ENCODE measurements around the gene BMP8B.

DNA sequence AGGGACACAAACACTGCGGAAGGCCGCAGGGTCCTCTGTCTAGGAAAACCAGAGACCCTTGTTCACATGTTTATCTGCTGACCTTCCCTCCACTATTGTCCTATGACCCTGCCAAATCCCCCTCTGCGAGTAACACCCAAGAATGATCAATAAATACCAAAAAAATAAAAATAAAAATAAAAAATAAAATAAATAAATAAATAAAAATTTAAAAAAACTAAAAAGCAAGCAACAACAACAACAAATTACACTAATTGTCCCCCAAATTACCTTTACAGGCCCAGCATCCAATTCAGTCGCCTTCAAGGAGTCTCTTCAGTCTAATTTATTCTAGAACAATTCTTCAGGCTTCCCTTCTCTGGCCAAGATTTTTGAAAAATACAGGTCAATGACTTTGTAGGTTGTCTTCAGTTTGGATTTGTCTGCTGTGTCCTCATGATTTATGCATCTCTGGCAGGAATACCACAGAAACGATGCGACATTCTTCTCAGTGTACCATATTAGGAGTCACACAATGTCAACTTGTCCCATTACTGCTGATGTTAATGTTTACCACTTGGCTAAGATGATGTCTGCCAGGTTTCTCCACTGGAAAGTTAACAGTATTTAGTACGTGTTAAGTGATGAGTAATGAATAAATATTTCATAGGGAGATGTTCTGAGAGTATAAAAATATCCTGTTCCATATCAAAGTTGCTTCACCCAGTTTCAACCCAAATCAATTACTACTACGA lies 20.3 kb upstream of the BMP8B start:
- TF ChIP-seq, protein P1, sequence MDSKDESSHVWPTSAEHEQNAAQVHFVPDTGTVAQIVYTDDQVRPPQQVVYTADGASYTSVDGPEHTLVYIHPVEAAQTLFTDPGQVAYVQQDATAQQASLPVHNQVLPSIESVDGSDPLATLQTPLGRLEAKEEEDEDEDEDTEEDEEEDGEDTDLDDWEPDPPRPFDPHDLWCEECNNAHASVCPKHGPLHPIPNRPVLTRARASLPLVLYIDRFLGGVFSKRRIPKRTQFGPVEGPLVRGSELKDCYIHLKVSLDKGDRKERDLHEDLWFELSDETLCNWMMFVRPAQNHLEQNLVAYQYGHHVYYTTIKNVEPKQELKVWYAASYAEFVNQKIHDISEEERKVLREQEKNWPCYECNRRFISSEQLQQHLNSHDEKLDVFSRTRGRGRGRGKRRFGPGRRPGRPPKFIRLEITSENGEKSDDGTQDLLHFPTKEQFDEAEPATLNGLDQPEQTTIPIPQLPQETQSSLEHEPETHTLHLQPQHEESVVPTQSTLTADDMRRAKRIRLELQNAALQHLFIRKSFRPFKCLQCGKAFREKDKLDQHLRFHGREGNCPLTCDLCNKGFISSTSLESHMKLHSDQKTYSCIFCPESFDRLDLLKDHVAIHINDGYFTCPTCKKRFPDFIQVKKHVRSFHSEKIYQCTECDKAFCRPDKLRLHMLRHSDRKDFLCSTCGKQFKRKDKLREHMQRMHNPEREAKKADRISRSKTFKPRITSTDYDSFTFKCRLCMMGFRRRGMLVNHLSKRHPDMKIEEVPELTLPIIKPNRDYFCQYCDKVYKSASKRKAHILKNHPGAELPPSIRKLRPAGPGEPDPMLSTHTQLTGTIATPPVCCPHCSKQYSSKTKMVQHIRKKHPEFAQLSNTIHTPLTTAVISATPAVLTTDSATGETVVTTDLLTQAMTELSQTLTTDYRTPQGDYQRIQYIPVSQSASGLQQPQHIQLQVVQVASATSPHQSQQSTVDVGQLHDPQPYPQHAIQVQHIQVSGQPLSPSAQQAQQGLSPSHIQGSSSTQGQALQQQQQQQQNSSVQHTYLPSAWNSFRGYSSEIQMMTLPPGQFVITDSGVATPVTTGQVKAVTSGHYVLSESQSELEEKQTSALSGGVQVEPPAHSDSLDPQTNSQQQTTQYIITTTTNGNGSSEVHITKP (tag by site-specific recombination; IDR thresholded peaks at IDR 0.05): no peak
- TF ChIP-seq, protein P2, sequence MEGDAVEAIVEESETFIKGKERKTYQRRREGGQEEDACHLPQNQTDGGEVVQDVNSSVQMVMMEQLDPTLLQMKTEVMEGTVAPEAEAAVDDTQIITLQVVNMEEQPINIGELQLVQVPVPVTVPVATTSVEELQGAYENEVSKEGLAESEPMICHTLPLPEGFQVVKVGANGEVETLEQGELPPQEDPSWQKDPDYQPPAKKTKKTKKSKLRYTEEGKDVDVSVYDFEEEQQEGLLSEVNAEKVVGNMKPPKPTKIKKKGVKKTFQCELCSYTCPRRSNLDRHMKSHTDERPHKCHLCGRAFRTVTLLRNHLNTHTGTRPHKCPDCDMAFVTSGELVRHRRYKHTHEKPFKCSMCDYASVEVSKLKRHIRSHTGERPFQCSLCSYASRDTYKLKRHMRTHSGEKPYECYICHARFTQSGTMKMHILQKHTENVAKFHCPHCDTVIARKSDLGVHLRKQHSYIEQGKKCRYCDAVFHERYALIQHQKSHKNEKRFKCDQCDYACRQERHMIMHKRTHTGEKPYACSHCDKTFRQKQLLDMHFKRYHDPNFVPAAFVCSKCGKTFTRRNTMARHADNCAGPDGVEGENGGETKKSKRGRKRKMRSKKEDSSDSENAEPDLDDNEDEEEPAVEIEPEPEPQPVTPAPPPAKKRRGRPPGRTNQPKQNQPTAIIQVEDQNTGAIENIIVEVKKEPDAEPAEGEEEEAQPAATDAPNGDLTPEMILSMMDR (tag by site-specific recombination; IDR thresholded peaks at IDR 0.05): no peak
- TF ChIP-seq, protein P3, sequence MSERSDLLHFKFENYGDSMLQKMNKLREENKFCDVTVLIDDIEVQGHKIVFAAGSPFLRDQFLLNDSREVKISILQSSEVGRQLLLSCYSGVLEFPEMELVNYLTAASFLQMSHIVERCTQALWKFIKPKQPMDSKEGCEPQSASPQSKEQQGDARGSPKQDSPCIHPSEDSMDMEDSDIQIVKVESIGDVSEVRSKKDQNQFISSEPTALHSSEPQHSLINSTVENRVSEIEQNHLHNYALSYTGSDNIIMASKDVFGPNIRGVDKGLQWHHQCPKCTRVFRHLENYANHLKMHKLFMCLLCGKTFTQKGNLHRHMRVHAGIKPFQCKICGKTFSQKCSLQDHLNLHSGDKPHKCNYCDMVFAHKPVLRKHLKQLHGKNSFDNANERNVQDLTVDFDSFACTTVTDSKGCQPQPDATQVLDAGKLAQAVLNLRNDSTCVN (tag by site-specific recombination; optimal IDR thresholded peaks at IDR 0.05): no peak
- TF ChIP-seq, protein P4, sequence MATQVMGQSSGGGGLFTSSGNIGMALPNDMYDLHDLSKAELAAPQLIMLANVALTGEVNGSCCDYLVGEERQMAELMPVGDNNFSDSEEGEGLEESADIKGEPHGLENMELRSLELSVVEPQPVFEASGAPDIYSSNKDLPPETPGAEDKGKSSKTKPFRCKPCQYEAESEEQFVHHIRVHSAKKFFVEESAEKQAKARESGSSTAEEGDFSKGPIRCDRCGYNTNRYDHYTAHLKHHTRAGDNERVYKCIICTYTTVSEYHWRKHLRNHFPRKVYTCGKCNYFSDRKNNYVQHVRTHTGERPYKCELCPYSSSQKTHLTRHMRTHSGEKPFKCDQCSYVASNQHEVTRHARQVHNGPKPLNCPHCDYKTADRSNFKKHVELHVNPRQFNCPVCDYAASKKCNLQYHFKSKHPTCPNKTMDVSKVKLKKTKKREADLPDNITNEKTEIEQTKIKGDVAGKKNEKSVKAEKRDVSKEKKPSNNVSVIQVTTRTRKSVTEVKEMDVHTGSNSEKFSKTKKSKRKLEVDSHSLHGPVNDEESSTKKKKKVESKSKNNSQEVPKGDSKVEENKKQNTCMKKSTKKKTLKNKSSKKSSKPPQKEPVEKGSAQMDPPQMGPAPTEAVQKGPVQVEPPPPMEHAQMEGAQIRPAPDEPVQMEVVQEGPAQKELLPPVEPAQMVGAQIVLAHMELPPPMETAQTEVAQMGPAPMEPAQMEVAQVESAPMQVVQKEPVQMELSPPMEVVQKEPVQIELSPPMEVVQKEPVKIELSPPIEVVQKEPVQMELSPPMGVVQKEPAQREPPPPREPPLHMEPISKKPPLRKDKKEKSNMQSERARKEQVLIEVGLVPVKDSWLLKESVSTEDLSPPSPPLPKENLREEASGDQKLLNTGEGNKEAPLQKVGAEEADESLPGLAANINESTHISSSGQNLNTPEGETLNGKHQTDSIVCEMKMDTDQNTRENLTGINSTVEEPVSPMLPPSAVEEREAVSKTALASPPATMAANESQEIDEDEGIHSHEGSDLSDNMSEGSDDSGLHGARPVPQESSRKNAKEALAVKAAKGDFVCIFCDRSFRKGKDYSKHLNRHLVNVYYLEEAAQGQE (tag by site-specific recombination; IDR thresholded peaks at IDR 0.05): no peak
